NK-92 treated with Interleukin-12 subunit alpha and Interleukin-12 subunit beta, amount 100 ng/mL, for 24 hours (cell line): Measurements from ENCODE around the gene MRNIP.

ENCODE experiments used
- DNase-seq: peaks from one replicate; lab custom pipeline; 2025; lab: John Stamatoyannopoulos, UW

The MRNIP gene, protein sequence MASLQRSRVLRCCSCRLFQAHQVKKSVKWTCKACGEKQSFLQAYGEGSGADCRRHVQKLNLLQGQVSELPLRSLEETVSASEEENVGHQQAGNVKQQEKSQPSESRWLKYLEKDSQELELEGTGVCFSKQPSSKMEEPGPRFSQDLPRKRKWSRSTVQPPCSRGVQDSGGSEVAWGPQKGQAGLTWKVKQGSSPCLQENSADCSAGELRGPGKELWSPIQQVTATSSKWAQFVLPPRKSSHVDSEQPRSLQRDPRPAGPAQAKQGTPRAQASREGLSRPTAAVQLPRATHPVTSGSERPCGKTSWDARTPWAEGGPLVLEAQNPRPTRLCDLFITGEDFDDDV

GRCh38 chr5:179858586-179859427, at the start of gene MRNIP:
Gene MRNIP (minus strand): TSS chr5:179858817. CDS start chr5:179858796, 21 bp downstream.
- peak; percentile 84 for DNase-seq

- peak; percentile 47 for DNase-seq
These were observed 49.1 kb upstream of the MRNIP start, which contains the start of gene TBC1D9B for GRCh38 chr5:179907556-179908324. Gene TBC1D9B (minus strand): TSS chr5:179907897. CDS start chr5:179907821, 76 bp downstream.

GRCh38 chr5:179906795-179907555, 48.4 kb upstream of the MRNIP start:
- no peak for DNase-seq

GRCh38 chr5:179906294-179906794, 47.7 kb upstream of the MRNIP start:
- no peak for DNase-seq

- no peak for DNase-seq
These were observed 46.5 kb upstream of the MRNIP start for GRCh38 chr5:179905161-179905560.

- DNase-seq: no peak
These were observed 46.0 kb upstream of the MRNIP start for GRCh38 chr5:179904463-179905160.

DNA sequence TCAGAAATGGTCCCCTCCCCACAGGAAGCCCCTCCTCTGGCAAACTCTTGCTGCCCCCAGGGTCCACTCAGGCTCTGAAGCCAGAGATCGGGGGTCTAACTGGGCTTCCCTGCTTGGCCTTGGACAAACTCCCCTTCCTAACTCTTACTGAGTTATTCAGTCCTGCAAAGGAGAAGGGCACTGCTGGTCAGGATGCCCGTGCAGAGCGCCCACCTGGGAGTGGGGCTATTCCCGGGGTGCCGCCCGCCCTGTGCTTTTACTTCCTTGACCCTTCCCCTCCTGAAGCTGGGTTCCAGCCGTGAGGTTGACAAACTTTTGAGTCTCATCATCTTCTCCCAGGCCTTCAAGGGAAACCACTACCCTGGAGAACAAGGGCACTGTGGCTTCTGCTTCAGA, 44.1 kb upstream of the MRNIP start:
- no peak for DNase-seq

GRCh38 chr5:179901915-179902762, 43.5 kb upstream of the MRNIP start:
- DNase-seq: no peak

- no peak for DNase-seq
These were observed 42.8 kb upstream of the MRNIP start for GRCh38 chr5:179901462-179901861.

DNA sequence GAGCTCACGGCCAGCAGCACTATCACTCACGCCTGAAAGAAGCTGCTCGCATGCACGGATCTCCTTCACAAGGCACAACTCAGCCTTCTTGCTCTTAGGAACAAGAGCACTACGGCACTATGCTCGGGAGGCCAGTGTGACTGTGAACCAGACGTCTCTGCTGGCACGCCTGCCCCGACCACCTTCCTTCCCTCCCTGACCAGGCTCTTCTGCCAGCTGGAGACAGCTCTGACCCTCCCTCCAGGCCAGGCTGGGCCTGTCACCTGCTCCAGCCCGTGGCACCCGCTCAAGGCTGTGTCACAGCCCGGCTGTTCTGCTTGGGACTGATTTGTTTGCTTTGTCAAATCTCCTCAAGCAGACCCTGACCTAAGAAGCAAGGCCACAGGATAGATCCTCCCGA, 42.1 kb upstream of the MRNIP start:
- DNase-seq: no peak

- DNase-seq: no peak
These were observed 41.6 kb upstream of the MRNIP start for GRCh38 chr5:179900206-179900605.

- DNase-seq: no peak
These were observed 37.2 kb upstream of the MRNIP start for GRCh38 chr5:179895861-179896260.

DNA sequence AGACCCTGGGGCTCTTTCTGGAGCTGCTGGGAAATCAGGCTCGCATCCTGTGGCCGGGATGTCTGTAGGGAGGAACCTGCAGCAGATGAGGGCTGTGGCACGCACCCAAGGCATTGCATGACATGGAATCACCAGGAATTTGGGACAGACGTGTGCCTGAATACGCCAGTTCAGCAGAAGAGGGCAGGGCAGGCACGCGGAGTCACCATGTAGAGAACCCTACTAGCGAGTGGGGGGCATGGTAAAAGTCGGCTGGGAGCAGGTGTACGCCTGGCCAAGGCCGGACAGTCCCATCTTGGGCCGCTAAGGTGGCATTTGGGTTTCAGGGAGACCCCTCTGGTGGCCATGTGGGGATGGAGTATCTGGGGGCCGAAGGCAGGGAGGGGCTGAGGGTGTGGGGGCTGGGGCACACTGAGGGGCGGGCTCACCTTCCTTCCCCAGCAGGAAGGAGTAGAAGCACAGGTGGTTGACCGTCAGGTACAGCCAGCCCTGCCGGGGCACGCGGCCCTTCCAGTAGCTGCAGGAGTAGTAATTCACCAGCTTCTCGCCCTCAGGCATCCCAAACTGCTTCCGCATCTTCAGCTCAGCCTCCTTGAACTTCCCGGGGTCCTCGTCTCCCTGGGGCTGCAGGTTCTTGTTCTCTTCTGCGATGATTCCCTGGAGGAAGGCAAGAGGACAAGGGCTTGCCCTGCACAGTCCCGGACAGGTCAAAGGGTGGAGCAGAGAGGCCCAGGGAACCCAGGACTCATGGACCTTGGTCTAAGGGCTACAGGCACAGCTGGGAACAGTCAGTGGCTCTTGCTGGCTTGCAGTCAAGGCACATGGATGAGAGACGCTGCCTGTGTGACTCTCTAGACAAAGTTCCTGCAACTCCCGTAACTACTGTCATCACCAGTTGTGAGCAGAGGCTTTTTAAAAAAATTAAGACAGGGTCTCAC, 35.6 kb upstream of the MRNIP start:
- no peak for DNase-seq

DNA sequence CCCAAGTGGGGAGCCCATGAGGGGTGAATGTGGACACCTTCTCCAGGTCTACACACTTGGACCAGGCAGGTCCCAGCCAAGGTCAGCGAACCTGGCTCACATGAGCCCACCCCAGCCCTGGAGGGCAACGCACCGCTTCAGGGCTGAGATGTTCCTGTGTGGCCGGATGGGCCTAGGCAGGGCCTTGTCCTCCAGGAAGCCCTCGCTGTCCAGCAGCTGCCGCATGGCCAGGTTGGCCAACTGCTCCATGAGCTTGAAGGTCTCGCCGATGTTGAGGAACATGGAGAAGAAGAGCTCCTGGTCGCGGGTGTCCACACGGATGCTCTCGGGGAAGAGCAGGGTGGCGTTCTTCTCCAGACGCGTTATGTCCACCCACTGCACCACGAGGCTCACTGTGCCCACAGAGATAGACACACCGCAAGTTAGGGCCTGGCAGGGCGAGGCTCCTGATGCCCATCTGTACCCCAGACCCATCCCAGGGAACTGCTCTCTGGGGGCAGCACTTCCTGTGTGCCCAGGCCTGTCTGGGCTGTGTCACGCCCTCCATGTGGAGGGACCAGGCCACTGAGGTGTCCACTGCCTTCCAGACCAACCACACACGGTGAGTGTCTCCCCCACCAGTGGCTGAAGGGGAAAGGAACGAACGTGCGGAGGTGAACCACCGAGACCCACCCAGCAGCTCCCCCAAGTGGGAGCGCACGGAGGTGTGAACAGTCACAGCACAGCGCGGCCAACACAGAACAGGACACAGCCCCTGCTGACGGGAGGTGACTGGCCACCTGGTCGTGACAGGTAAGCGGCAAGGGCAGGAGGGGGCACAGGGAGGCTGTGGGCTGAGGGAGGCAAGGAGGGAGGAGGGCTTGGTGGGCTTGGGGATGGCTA, 34.7 kb upstream of the MRNIP start:
- no peak for DNase-seq

DNA sequence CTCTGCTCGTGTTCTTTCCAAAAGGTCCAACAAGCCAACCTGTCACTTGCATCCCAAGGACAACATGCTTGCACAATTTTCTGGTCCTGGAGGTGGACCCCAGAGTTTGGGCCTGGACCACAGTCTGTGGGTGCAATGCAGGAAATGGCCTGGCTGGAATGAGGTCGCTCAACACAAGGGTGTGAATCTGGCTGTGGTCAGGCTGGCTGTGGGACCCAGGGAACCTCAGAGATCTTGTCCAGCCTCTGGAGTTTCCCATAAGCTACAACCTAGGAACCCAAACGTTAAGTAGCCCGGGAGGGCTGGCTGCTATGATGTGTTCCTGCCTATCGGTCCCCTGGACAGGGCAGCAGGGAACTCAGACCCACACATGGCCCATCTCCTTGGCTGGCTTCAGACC, 33.6 kb upstream of the MRNIP start:
- no peak for DNase-seq

DNA sequence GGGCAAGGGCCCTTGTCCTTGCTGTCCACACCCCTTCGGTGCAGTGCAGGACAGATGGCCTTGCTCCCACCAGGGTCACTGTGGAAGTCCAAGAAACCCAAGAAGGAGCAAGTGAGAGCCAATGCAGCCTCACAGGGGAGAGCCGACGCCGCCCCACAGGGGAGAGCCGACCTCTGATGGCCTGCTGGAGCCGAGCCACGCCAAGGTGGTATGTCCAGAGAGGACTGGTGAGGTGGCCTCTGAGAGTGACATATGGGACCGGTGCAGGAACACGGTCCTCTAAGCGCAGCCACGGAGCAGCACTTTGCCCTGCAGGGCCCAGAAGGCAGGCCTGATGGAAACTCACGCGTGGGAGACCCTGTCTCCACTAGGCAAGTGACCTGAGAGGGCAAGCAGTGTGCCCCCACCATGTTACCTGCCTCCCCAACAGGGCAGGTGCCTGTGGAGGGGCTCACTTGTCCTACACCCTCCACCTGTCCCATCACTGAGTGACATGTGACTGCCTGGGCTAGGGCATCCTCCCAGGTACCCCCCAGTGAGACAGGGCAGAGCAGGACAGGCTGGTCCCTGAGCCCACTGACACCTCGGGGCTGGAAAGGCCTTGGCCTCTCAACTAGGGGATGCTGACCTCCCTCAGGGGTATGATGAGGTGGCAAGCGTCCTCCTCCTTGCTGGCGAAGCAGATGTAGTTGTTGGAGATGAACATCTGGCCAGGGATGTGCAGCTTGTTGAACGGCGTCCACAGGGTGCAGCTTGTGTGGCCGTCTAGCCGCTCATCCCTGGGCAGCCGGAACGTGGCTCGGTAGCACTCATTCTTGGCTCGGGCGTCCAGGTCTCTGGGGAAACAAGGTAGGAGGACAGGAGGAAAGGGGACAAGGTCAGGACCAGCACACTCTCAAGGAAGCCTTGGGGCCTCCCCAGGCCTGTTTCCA, 32.4 kb upstream of the MRNIP start:
- DNase-seq: no peak

- DNase-seq: no peak
These were observed 31.3 kb upstream of the MRNIP start for GRCh38 chr5:179889885-179890284.
